Measurements from ENCODE around the gene NLGN3.
A peak's percentile ranks its signal among the peaks of the same experiment; 100 is the strongest.
"Not testable (repeated sequence)": the region's sequence is repeated elsewhere in the genome, so short reads cannot be mapped to it uniquely, and the experiment has no call there.

NLGN3 gene

DNA sequence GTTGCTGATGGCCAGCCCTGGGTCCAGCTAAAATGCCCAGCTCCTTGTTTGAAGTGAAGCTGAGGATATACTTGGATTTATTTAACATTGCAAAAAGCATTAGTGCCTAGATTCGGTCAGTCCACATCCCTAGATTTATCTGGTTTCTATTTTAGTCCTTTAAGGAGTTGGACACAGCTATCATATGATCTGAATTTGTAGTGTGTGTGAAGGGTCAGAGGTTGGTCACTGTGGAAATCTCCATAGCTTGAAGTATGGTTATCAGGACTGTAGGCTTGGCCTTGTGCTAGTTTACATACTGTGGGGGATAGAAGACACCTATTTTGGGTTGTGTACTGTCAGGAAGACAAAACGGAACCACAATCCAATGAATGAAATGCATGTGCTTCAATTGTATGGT is 28.8 kb downstream of the NLGN3 start:
- no peak for DNase-seq

DNA sequence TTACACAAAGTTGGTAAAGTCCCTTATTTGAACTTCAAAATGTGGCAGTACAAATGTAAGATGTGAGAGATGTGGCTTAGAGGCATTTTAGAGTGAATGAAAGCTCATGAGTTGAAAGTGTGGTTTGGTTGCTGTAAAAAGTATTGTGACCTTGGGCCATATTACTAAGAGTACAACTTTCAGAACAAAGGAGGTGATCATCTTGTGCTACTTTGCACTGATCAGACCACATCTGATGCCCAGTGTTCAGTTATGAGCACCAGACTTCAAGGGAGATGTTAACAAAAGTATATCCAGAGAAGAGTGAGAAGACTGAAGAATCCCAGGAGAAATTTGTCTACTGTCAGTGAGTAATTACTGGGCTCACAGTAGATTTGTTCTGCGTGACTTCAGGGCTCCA is 30.2 kb downstream of the NLGN3 start:
- no peak for DNase-seq

DNA sequence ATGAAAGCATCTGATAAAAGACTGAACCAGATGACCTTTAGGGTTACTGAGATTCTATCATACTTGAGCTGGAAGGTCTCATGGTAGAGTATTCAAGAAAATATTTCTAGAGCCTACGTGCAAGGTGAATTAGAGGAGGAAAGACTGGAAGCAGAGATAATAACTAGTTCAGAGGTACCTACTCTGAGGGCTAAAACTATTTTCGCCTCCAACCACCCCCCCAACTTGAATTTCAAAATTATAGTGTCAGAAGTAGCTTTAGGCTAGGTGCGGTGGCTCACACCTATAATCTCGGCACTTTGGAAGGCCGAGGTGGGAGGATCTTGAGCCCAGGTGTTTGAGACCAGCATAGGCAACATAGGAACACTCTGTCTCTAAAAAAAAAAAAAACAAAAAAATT is 30.9 kb downstream of the NLGN3 start:
- DNase-seq, result no peak

DNA sequence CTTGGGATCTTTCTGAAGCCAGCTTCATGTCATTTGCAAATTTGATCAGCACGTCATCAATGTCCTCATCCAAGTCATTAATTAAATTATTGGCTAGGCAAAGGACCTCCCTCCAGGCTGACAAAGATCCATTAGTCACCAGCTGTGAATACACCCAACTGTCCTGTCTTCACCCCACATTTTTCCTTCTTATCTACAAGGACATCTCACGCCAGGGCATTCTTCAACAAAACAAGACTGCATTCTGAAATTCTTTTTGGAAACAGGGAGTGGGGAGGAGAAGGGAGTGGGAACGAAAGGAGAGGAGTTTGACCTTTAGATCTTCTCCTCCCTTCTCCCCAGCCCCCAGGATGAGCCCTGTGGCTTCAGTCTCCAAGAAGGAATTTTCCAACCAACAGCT is 32.7 kb downstream of the NLGN3 start:
- DNase-seq, result no peak

DNA sequence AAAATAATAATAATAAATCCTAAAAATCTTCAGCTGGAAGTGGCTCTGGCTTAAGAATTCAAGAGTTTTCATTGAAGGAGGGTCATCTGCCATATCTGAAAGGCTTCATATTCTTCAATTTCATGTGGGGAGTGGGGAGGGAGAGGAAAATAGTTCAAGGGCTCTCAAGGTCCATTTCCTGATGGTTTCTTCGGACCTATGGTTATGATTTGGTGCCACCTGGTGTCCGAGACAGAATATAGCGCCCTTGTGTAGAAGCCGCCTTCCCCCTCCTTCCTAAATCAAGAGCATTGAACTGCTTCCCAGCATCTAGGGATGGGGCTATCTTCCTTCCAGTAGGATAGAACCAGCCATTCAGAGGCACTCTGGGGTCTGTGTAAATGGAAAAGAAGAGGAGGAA is 34.3 kb downstream of the NLGN3 start:
- peak; percentile 44 for DNase-seq

DNA sequence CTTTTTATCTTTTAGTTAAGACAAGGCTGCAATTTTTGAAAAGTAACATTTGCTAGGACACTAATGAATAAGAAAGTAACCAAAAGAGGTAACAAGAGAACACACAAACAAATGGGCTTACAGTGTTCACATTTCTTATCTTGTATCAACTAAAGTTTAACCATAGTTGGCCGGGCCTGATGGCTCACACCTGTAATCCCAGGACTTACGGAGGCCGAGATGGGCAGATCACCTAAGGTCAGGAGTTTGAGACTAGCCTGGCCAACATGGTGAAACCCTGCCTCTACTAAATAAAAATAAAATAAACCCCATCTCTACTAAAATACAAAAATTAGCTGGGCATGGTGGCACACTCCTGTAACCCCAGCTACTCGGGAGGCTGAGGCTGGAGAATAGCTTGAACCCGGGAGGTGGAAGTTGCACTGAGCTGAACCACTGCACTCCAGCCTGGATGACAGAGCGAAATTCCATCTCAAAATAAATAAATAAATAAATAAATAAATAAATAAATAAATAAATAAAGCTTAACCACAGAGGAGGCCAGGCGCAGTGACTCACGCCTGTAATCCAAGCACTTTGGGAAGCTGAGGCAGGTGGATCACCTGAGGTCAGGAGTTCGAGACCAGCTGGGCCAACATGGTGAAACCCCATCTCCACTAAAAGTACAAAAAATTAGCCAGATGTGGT is 36.1 kb downstream of the NLGN3 start:
- DNase-seq, result not testable (repeated sequence)

DNA sequence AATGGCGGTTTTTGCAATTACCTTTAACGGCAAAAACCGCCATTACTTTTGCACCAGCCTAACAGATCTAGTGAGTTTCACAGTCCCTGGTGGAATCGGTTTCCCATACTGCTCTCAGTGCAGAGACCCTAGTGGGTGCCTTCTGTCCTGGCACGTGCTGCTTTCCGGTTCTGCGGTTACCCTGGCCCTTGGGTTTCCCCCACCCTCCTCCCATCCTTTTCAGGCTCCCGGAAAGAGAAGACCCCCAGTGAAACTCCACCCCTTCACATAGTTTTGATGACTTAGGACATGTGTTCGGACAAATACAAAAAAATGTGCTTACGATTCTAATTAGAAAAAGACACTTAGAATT is 36.9 kb downstream of the NLGN3 start:
- peak; percentile 64 for DNase-seq

DNA sequence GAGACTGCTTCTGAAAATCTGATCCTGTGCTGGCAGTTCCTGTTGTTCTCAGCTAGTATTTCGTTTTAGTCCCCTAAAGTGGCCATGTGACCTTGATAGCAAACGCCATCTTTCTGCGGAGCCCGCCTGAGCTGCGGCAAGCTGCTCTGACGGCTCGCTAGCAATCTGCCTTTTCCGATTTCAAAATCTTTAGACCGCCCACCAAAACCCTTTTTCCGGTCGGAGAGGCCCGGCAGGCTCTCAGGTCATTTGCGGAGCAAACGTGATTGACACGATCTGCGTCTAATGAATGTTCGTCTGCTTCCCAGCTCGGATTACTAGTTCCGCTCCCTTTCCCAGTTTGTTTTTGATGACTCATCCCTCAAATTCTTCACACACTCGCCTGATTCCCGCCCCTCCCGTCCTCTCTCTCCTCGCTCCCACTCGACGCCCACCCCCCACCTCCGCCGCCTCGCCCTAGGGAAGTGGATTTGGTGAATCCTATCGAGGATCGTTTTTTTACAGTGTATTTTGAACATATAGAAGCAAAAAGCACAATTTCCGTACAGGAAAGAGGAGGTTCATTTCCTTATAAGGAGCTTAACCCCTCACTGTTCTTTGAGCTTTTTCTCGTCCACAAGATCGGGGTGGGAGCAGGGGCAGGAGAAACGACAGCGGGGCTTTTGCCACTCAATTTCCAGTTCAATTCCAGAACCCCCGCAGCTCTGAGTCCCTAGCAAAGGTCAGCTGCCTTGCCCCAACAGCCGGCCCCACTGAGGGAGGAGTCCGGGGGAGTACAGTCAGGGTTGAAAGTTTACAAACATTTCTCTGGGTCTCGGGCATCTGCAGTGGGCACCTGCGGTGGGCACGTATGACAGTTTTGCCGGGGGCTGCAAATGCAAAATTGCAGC is 37.5 kb downstream of the NLGN3 start:
- DNase-seq, result peak; percentile 85

DNA sequence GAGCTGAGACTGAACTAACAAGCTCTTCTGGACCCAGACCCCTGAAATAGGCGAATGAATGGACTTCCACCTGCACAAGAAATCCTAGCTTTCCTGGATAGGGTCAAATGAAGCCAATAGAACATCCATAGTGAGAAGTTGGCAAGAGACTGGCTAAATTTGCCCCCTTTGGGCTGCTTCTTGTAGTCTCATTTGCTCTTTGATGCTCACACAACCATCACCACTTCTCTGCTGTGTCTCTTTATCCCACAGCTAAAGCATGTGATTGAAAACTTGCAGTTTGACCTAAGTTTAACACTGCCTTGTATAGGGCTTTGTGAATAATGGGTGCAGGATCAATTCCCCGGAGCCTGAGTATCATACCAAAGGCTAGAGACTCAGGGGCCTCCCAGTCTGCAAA is 38.2 kb downstream of the NLGN3 start:
- DNase-seq, result no peak

DNA sequence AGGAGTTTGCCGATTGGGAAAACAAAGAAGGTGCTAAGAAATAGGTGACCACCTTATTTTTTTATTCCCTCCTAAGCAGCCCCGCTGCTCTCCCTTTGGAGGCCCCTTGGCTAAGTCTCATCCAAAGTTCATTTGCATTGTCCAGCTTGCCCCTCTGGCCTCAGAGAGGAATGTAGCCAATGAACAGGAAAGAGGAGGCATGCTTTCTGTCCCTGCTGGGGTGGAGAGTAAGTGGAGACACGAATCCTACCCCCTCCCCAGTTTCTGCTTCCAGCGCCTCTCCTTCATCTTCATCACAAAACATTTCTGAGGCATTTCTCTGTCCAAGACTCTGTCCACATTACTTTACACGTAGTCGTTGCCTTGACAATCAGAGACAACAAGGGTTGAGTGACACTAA is 38.7 kb downstream of the NLGN3 start:
- DNase-seq, result no peak

DNA sequence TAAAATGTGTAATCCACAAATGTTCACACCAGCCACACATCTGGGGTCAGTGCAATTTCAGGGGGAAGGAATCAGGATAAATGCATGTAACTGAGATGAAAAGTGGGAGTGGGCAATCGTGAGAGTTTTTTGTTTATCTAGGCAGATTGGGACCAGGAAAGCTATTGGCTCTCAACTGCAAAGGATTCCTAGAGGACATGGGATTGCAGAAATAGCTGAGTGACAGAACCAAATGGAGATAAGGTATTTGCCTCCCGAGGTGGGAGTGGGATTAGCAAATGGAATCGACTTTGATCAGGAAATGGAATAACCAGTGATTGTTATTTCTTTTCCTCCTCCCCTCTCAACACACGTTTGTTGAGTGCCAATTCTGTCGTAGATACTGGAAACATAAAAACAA is 39.5 kb downstream of the NLGN3 start:
- DNase-seq, result no peak

DNA sequence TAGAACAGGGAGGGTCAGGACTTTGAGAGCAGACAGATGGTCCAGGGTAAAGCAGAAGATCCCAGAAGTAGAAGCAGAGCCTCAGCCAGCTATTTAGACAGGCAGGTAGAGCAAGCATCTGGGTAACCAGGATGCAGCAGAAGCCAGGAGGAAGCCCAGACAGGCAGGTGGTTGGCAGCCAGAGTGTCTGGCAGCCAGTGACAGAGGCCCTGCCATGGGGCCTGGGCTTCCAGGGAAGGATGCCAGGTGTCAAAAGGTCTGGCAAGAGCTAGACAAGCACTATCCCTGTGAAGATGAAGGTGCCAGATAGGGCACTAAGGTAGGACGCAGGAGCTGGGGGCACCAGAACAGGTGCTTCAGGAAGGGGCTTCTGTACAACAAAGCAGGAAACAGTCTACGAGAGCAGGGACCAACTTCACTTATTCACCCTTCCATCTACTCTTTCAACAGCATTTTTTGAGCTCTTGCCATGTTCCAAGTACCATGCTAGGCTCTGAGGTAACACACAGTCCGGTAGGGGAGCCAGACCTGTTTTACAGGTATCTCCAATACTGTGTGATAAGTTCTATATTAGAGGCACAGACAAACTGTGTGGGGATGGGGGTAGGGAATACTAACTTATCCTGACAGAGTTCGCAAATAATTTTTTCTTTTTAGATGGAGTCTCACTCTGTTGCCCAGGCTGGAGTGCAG is 40.3 kb downstream of the NLGN3 start:
- no peak for DNase-seq

DNA sequence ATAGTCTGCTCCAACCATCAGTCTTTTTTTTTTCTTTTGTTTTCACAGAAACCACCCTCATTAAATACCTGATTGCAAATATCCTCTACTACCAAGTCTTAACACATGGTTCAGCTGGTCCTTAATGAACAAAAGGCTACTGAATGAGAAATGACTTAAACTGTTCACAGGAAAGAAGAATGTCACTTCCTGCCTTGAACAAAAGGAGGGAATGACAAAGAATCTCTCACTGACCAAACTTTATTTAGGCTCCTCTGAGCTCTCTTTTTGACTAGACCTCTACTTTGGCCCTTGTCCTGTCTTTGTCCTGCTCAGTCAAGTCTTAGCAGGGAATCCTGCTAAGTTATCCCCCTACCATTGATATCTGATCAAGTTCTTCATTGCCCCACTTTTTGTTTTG is 46.6 kb downstream of the NLGN3 start:
- no peak for DNase-seq

DNA sequence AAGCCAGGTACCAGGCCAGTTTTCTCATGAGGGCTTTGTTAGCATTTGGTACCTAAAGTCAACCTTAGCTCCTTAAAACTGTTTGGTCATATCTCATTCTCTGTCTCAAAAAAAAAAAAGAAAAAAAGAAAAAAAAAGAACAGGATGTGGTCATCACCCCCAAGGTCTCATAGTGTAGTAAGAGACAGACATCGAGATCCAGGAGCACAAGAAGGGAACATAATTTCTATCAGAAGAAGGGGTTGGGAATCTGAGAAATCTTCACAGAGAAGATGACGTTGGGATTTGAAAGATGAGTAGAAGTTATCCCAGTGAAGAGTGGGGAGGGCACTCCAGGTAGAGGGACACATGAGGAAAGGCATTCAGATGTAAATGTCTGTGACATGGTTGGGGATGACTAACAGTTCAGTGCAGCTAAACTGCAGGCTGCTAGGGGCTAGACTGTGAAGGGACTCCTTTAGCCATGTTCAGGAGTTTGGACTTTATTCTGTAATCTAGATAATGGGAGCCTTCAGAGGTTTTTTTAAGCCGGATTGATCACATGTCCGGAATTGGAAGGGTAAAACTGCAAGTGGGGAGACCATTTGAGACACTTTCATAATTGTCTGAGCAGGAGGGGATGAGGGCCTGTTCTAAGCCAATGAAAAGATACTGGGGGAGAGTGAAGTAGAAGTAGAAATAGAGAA is 51.5 kb downstream of the NLGN3 start:
- DNase-seq, result peak; percentile 21

DNA sequence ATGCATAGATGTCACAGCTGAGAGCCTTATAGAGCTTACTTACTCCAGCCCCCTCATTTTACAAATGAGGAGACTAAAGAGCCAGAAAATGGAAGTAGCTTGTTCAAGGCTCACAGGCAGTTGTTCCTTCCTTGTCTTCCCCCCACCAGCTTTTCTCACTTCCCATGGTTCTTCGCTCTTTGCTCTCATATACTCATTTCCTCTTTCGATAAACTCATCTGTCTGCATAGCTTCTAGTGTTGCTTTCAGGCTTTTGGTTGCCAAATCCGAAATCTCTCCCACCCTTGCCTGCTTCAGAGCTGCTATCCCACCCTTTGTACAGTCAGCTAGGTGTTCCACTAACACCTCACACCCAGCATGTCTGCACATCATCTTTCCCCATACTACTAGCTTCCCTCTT is 53.4 kb downstream of the NLGN3 start:
- DNase-seq, result peak; percentile 5

DNA sequence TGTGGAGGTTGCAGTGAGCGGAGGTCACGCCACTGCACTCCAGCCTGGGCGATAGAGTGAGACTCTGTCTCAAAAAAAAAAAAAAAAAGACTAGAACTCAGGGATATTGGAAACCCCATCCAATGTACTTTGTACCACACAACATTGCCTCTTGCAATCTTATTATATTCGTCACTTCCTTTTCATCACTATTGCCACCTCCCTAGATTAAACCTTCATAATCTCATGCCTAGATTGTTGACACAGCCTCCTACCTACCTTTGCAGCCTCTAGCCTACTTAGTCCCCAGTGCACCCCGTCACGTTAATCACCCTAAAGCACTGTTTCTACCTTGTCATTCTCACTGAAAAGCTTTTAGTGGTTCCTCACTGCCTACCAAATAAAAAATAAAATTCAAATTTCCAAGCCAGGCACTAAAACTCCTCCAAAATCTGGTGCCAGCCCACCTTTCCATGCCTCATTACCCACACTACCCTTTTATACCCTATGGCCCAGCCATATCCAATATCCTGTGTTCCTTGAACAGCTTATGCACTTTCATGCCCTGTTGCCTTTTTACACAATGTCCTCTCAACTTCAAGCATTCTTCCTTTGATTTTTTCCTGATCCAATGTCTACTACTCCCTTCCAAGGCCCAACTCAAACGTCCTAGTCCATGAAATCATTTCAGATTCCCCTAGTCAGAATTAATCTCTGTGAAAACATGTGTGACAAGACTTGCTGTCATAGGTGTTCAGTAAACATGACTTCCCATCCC is 54.8 kb downstream of the NLGN3 start:
- no peak for DNase-seq

DNA sequence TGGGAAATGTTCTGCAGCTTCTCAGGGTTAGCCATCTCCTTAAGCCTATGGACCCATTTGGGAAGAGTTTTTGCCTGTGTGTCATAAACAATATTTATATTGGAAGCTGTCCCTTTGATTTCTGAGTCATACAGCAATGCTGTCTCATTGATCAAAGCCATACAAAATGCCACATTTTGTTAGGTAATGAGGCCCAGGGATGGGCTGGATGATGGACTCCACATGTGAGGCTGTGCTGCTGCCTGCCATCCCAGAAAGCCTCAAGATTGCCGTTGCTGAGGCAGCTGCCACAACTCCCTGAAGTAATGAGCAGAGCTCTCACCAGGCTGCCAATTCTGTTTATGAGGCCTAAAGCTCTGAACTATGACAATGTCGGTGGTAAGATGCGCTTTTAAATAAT is 66.2 kb downstream of the NLGN3 start:
- DNase-seq, result no peak

DNA sequence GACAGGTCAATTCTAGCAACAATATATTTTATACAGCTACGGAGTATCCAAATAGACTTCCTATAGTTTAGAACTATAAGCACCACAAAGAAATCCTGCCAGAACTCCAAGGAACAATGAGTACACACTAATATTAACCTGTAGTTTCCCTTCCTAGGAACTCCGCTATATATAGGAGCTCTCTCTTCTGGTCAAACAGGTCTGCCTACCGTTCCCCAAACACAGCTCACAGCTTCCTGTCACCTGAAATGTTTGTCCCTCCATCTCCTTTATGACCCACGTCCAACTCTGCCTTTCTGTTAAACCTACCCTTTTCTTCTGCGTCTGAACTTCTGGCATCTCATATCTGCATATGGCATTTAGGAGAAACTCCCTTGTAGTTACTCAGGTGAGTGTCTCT is 67.9 kb downstream of the NLGN3 start:
- no peak for DNase-seq

DNA sequence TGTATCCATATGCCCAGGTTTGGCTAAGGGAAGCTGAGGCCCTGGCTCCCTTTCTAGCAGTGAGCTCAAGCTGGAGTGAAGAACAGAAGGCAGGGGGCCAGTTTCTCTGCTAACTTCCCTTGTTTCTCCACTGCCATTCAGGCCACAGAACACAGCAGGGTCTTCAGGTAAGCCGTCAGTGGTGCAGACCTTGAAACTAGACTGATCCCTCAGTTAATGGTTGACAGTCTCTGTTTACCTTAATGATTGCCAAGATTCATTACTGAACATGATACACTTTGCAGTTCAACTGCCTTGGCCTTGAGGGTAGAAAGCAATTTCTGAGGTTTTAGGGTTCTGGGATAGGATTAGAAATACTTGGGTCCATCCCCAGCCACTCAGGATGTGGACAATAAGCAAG is 69.5 kb downstream of the NLGN3 start:
- no peak for DNase-seq

DNA sequence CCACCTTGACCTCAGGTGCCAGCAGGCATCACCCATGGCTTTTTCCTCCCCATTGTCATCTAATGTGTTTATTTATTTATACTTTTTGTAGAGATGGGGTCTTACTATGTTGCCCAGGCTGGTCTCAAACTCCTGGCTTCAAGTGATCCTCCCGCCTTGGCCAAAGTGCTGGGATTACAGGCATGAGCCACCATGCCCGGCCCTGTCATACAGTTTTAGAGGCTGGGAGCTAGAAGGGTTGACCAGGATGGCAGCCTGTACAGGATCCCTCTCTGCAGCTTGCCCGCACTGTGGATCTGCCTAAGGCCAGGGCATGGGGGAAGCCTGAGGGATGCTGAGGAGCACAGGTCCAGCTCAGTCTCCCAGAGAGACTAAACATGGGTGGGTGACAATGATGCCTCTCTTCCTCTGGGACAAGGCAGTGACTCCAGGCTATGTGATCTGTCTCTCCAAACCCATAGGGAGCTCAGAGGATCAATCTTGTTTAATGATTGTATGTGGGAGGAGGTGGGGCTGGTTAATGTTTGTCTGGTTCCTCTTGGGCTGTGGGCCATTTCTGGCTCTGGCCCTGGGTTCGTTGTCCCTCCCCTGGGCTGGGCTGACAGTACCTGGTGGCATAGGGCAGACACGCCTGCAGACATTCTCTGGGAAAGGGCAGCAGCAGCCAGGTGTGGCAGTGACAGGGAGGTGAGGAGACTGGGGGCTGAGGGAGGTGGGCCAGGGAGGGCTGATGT is 70.1 kb downstream of the NLGN3 start:
- no peak for DNase-seq

DNA sequence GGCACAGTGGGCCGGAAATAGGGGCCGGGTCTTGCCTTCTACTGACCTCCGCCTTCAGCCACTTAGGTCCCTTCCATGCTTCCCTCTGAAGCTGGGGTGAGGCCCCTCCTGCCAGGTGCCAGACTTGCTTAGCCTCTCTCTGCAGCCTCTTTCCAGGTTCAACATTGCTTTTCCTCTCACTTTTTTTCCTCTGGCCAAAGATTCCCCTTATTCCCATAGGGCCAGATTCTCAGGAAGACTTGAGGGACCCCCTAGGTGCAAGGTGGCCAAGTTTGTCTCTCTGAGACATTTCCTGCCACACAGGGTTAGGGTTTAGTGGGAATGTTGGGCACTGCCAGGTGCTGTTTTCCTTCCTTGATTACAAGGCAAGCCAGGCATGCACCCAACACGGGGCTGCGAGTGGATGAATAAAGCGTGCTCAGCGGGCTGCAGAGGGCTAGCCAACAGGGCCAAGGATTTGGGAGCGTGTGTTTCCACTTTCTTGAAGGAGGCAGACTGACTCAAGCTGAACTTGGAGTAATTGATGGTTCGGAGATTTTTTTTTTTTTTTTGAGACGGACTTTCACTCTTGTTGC is 70.8 kb downstream of the NLGN3 start:
- DNase-seq, result no peak

DNA sequence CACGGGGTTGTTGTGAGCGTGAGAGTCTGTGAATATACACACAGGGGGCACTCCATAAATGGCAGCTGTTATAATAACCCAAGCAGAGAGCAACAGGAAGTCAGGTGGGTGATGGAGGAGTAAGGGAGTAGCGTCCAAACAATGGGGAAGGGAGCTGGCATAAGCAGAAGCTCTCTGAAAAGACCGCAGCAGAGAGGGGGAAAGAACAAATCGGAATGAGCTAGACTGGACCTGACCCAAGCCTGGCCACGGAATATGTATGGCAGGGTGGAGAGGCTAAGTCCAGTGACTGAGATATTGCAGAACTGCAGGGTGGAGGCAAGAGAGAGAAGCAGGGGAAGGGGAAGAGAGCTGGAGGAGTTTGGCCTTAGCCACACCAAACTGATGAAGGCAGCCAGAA is 71.8 kb downstream of the NLGN3 start:
- no peak for DNase-seq
